ENCODE results near the gene RAB29. TPM values are rescaled to one million over a fixed set of nuclear protein-coding genes. Genes with fewer than 3 reads are reported as not detected.

Gene RAB29
- total RNA-seq, 1 experiment from 2014 or later, result 15.1 TPM

- Histone ChIP-seq H3K36me3 (ENCODE audit: control insufficient read depth, insufficient read depth, low read length) (no peaks in the 10 kb centered on the region; the same call in 1 of the 2 replicates), H3K27ac (ENCODE audit: low read length) (no peak overlapping the region), H3K4me1 (ENCODE audit: control insufficient read depth, insufficient read depth, low read length) (peaks cover 15% of the 10 kb centered on the region), H3K4me3 (ENCODE audit: low read depth in 2 of 2, low read length in 2 of 2) (no peak overlapping the region), H3K9me3 (ENCODE audit: control insufficient read depth, insufficient read depth, low read depth, low read length) (no peaks in the 10 kb centered on the region), H3K27me3 (ENCODE audit: control insufficient read depth, insufficient read depth, low read length) (no peaks in the 10 kb centered on the region)
- in situ Hi-C loops (cut with HindIII; ENCODE audit: low pct_unique_long_range_greater_than_20kb, low sequenced_read_pairs), result no loop called here
- DNase-seq (ENCODE audit: low read depth, low spot score), result no peak
- no TSS peak for BruUV-seq (replicated peaks)
- intact Hi-C loops (cut with micrococcal nuclease; ENCODE audit: unreplicated experiment), result no loop called here
- ChIA-PET CTCF (no interaction called here), POLR2A (interaction anchor here (1.2 kb wide), 1 partner anchor 19 kb away, joined by 6 read pairs; no protein-coding TSS in a partner anchor)
- TF ChIP-seq REST (IDR thresholded peaks at IDR 0.05; ENCODE audit: insufficient read depth in 1 of 2, low read depth in 2 of 2, low read length in 1 of 2), result no peak
- no peak for TF ChIP-seq TCF7L2 (IDR thresholded peaks at IDR 0.05; ENCODE audit: low read depth, low read length)
- TF ChIP-seq SIN3A (IDR thresholded peaks at IDR 0.05; ENCODE audit: borderline replicate concordance, insufficient read depth, low read depth, low read length), result no peak
- no peak for TF ChIP-seq CTCF (IDR thresholded peaks at IDR 0.05)
- TF ChIP-seq POLR2AphosphoS5 (IDR thresholded peaks at IDR 0.05; ENCODE audit: low read depth, low read length), result no peak
- ATAC-seq, result no peak
Observed at GRCh38 chr1:205809942-205810345, 34.7 kb upstream of the RAB29 start.

- BruUV-seq (replicated peaks), result no TSS peak
- no peak for DNase-seq (ENCODE audit: low read depth, low spot score)
- no peaks in the 10 kb centered on the region for H3K9me3 ChIP-seq (ENCODE audit: control insufficient read depth, insufficient read depth, low read depth, low read length)
- H3K4me1 ChIP-seq (ENCODE audit: control insufficient read depth, insufficient read depth, low read length), result peaks cover 15% of the 10 kb centered on the region
- TF ChIP-seq REST (IDR thresholded peaks at IDR 0.05; ENCODE audit: insufficient read depth in 1 of 2, low read depth in 2 of 2, low read length in 1 of 2) (no peak), TCF7L2 (IDR thresholded peaks at IDR 0.05; ENCODE audit: low read depth, low read length) (no peak), SIN3A (IDR thresholded peaks at IDR 0.05; ENCODE audit: borderline replicate concordance, insufficient read depth, low read depth, low read length) (no peak), POLR2AphosphoS5 (IDR thresholded peaks at IDR 0.05; ENCODE audit: low read depth, low read length) (no peak), CTCF (IDR thresholded peaks at IDR 0.05) (no peak)
- POLR2A ChIA-PET, result interaction anchor here (1.2 kb wide), 1 partner anchor 19 kb away, joined by 6 read pairs; no protein-coding TSS in a partner anchor
- H3K27me3 ChIP-seq (ENCODE audit: control insufficient read depth, insufficient read depth, low read length), result no peaks in the 10 kb centered on the region
- ATAC-seq, result no peak
- no peak overlapping the region for H3K27ac ChIP-seq (ENCODE audit: low read length)
- in situ Hi-C loops (cut with HindIII; ENCODE audit: low pct_unique_long_range_greater_than_20kb, low sequenced_read_pairs) (no loop called here), intact Hi-C loops (cut with micrococcal nuclease; ENCODE audit: unreplicated experiment) (no loop called here)
- H3K36me3 ChIP-seq (ENCODE audit: control insufficient read depth, insufficient read depth, low read length), result no peaks in the 10 kb centered on the region; the same call in 1 of the 2 replicates
- CTCF ChIA-PET, result no interaction called here
- no peak overlapping the region for H3K4me3 ChIP-seq (ENCODE audit: low read depth in 2 of 2, low read length in 2 of 2)
Observed at GRCh38 chr1:205809469-205809868, 34.2 kb upstream of the RAB29 start.
